Umbilical cord (tissue), 2 donors: Measurements from ENCODE around the gene SUSD1. TPM values are rescaled to one million over a fixed set of nuclear protein-coding genes. Genes with fewer than 3 reads are reported as not detected.

Experiments used
- DNase-seq: peaks from one replicate; pipeline ENCODE4 v3.0.0-alpha.2; 2015; ENCODE audit warnings: low spot score
- total RNA-seq: library from RNA; depleted of rRNA; stranded (reverse); fragments of >200 nt; gene quantifications from one replicate; pipeline ENCODE4 v1.2.3, GENCODE V29; 2014; ENCODE audit warnings: low replicate concordance; ENCODE audit not compliant: insufficient read depth

The SUSD1 gene
- total RNA-seq, 1 donor from 2014 or later, result 19.5 TPM

- DNase-seq, result no peak
Measured at GRCh38 chr9:112042769-112043168, 132.3 kb downstream of the SUSD1 start.

- DNase-seq, result no peak
Measured at GRCh38 chr9:112042244-112042638, 132.9 kb downstream of the SUSD1 start.

GRCh38 chr9:112041536-112042243, 133.4 kb downstream of the SUSD1 start:
- peak; percentile 62 for DNase-seq

- no peak for DNase-seq
Measured at GRCh38 chr9:112041199-112041535, 133.9 kb downstream of the SUSD1 start.

GRCh38 chr9:112038017-112038408, 137.1 kb downstream of the SUSD1 start:
- DNase-seq, result no peak

DNA sequence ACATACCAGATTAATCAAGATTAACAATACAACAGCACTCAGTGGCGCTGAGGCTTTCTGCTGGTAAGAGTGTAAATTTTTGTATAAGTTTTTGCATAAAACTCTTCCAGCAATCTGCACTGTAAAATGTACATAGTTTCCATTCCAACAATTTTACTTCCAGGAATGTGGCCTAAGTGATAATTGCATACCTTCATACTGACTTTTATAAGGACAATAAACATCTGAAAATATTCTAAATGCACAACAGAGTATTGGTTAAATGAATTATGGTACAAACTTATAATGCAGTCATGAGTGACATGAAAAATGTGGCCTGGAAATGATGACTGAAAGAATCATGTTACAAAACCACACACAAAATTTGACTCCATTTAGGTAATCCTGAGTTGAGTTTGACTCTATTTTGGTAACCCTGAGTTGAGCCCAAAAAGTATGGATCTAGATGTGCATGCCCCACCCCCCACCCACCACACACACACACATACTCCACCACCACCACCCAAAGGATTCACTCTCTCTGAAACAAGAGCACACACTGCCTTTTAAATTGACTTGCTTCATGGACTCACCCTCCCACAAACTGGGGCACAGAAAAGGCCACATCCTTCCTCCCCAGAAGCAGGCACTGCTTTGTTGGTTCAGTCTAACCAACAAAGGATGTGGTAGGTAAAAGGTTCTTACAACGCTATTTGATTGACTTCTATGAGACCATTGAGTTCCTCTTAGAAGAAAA, 137.6 kb downstream of the SUSD1 start:
- no peak for DNase-seq

GRCh38 chr9:112035166-112035826, 139.8 kb downstream of the SUSD1 start:
- no peak for DNase-seq

DNA sequence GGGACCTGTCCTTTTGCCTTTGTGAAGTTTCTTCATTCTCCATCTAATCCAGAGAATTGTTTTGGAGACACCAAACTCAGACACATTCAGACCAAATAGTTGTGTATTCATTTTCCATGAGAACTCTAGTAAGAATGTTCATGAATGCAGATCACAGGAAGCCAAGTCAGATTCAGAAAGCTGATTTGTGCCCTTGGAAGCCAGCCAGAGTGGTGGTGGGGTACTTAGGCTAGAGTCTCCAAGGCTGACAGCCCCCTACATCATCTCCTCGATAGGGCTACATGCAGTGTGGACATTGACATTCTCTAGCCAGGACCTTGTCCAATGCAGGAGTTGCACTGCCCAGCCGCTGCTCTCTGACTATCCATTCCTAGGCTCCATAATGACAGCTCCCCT, 140.9 kb downstream of the SUSD1 start:
- DNase-seq, result no peak

DNA sequence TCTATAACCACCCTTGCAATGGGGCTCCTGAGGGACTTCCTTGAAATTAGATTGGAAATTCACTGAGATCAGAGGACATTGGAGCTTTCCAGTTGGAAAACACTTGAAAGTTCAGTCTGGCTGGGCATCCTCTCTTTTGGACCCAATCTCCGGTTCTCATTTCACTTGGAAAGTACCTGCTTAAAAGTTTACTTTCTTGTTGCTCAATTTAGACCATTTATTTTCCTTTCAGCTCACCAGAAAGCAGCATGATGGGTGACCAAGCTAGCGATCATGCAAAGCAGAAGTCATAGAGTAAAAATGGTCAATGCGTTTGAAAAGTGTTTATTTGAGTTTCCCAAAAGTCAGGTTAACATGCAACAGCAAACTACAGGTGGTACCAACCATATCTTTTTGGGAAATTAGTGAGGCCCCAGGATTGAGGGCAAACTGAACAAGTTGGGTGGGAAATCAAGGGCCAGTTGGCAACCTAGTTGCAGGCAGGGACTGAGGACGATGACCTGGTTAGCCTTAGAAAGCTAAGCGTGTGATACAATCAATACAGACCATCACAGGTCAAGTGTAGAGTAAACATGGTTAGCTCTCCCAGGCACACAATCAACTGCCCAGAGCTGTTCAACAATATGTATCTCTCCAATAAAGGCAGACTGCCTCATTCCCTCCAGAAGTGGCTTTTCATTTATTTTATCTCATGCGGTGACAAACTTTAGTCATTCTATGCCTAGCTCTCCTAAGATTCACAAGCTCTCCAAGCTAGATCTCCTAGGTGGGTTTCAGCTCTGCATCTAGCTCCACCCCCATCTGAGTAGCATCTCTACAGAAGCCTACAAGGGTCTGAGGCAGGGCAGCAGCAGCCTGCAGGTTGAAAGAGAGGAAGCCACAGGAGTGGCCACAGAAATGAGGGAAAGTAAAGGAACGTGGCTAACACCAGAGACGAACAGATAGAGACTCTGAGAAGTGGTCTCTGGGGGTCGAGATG, 141.6 kb downstream of the SUSD1 start:
- no peak for DNase-seq

- DNase-seq, result peak; percentile 41
Measured at GRCh38 chr9:112032743-112033142, 142.4 kb downstream of the SUSD1 start.

DNA sequence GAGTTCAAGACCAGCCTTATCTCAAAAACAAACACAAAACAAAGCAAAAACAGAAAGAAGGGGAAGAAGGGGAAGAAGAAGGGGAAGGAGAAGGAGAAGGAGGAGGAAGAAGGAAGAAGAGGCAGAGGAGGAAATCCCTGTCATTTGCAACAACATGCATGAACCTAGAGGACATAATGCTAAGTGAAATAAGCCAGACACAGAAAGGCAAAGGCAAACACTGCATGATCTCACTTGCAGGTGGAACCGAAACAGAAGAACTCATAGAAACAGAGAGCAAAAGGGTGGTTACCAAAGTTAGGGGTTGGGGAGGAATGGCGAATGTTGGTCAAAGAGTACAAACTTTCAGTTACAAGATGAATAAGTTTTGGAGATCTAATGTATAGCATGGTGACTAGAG, 143.1 kb downstream of the SUSD1 start:
- no peak for DNase-seq

GRCh38 chr9:112031400-112031799, 143.7 kb downstream of the SUSD1 start:
- DNase-seq, result no peak

DNA sequence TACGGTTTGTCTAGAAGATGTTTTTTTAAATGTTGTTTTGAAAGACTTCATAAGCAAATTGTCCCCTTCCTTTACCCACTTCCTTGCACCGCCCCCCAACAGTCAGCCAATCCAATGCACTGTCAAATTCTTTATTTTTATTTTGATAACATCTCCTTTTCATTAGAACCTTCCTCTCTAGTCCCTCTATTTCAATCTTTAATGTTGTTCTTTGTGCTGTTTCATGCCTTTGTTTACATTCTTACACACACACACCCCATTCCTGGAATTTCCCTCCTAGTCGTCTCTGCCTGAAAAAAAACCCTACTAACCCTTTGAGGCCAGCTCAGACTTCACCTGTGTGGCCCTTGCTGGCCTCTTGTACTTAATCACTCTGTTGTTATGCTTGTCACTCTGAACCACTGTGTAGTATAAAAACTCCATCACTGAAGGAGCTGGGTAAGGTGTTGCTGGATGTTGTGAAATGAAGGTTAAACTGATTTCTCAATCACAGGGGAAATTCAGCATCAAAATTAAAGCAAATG, 145.1 kb downstream of the SUSD1 start:
- DNase-seq, result no peak

DNA sequence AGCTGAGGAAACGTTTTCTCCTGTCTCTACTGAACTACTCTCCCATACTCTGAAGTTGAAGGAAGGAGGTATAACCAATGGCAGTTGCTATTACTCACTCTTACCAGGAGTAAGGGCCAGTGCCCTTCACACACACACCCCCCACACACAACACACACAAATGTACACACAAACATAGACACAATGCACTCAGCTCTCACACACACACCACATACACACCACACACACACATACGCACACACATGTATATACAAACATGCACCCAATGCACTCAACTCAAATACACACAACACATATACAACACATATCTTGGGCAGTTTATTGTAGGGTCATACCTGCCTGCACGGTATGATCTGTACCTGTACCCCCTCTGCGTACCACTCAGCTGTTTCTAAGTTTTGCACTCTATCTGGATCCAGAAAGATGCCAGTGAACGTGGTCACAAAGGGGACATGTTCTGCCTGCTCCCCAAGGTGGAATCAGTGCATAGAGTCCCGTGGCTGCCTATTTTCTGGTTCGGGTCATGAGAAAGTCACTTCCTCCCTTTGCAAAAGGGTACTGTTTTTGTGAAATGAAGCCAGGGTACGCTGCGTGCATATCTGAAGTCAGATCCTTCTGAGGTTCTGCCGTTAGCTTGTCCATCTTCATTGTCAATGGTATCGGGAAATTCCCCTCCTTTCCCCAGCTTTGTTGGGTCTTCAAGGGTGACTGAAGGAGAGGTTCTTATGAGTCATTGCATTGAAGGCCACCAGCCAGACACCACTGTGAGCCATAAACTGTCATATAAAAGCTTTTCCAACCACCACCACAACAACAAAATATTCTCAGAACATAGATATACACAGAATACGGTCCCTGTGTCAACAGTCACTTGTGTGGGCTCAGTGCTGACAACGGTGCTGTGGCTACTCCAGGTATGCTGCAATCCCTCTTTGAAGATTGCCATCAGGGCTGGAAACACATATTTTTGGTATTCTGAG, 146.6 kb downstream of the SUSD1 start:
- no peak for DNase-seq

DNA sequence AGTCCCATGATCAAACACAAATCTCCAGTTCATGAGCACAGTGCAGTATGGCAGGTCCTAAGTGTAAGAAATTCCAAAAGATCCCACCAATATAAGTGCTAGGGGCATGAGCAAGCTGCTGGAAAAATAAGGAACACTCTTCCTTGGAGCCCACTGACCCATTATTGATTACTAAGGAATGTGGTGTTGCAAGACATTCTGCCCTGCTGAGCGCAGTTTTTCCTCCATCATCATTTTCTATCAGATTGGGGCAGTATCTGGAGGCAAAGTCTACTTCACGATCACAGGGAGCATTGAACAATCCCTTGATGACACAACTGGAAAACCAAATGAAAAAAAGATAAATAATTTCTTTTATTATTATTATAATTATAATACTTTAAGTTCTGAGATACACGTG, 149.2 kb downstream of the SUSD1 start:
- no peak for DNase-seq

DNA sequence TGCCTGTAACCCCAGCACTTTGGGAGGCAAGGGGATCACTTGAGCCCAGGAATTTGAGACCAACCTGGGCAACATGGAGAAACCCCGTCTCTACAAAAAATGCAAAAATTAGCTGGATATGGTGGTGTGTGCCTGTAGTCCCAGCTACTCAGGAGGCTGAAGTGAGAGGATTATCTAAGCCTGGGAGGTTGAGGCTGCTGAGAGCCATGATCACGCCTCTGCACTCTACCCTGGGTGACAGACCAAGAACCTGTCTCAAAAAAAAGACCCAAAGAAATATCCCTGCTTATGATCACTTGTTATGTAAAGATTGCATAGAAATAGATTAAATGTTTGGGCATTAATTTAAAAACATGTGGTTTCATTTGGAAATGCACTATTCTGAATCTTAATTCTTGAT, 153.4 kb downstream of the SUSD1 start:
- DNase-seq, result no peak

DNA sequence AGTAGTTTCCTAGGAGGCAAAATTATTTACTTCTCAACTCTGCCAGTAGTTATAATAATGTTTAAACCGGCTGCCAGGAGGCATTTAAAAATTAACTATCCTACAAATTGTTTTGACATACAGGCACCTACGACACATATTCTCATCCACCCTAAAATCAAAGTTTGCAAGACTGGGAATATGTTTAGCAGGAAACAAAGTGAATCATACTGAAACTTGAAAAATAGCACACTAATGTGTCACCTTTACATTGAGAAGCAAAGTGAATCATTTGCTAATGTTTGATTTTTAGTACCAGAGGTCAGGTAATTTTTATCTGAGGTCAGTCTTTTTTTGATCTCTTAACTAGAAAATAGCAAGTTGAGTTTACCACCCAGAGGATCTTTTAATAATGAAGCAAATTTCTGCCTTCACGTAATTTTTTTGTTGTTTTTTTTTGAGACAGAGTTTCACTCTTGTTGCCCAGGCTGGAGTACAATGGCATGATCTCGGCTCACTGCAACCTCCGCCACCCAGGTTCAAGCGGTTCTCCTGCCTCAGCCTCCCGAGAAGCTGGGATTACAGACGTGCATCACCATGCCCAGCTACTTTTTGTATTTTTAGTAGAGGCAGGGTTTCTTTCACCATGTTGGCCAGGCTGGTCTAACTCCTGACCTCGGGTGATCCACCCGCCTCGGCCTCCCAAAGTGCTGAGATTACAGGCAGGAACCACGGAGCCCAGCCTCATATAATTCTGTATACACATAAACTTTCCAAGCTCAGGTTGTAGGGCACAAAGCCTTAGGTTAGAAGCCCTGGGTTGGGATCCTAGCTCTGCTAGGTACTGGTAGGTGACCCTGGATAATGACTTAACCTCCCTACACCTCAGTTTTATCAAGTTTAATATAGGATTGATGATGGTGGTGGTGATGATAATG, 154.2 kb downstream of the SUSD1 start:
- no peak for DNase-seq

GRCh38 chr9:112017878-112018277, 157.2 kb downstream of the SUSD1 start:
- no peak for DNase-seq

DNA sequence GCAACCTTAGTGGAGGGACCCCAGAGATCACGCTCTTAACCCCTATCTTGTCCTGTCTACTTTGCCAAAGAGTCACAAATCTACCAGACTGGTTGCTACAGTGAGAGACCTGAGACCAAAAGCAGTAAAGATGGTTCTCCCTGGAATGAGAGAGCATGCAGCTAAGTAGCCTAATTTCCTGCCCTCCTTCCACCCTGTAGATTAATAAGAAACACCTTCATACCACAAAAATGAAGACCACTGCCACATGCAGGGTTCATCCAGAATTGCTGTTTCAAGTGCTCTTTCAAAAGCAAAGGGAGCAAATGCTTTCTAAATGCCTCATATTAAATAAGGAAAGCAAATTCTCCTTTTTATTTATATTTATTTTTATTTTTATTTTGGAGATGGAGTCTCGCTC, 159.4 kb downstream of the SUSD1 start:
- DNase-seq, result no peak
